Tibial nerve (tissue), 4 donors: Measurements from ENCODE around the gene FANCG.

Experiments used
- CTCF ChIP-seq, 5 experiments: fragments of 200-600 bp in 3 of 5; fragments of 450-650 bp in 2 of 5; sonication (generic) in 3 of 5; IDR thresholded peaks; one replicate each; pipeline ENCODE4 v1.5.1; 2016 to 2019; ENCODE audit warnings: antibody characterized with exemption in 5 of 5, mild to moderate bottlenecking in 3 of 5, moderate library complexity in 2 of 5
- EP300 ChIP-seq, 2 donors: sonication (generic); formaldehyde crosslinking; IDR thresholded peaks; one replicate each; pipeline ENCODE4 v1.6.1; 2017; ENCODE audit warnings: antibody characterized with exemption in 2 of 2, mild to moderate bottlenecking in 1 of 2
- POLR2A ChIP-seq, 2 donors: fragments of 450-650 bp; IDR thresholded peaks; one replicate each; pipeline ENCODE4 v1.6.1; 2017; ENCODE audit warnings: antibody characterized with exemption in 2 of 2, mild to moderate bottlenecking in 2 of 2, moderate library complexity in 2 of 2

GRCh38 chr9:35057271-35057620, 22.5 kb downstream of the FANCG start:
- TF ChIP-seq POLR2A (IDR thresholded peaks at IDR 0.05), result no peak
- no peak for TF ChIP-seq CTCF (IDR thresholded peaks at IDR 0.05)
- no peak for TF ChIP-seq EP300 (IDR thresholded peaks at IDR 0.05)
